Central memory CD8-positive, alpha-beta T cell (primary cell): Measurements from ENCODE around the gene MAP4K3.
A peak's percentile ranks its signal among the peaks of the same experiment; 100 is the strongest.
"Not testable (repeated sequence)": the region's sequence is repeated elsewhere in the genome, so short reads cannot be mapped to it uniquely, and the experiment has no call there.

Experiments used
- ATAC-seq: fragments of 150-1000 bp; cut with Tn5 transposase; replicated peaks from 2 replicates; pipeline ENCODE4 v1.10.0; 2022; ENCODE audit warnings: mild to moderate bottlenecking, moderate FRiP score, moderate number of reproducible peaks; ENCODE audit not compliant: poor library complexity, severe bottlenecking; ENCODE audit errors: extremely low read depth
- DNase-seq, 2 donors: peaks; one replicate each; pipeline ENCODE4 v3.0.0; 2021; ENCODE audit warnings: low spot score in 2 of 2
- H3K27ac Mint-ChIP-seq: one replicate; pipeline ENCODE4 v1.8.0; 2022; ENCODE audit warnings: low read depth, mild to moderate bottlenecking, moderate library complexity, mixed read lengths
- H3K27me3 Mint-ChIP-seq: one replicate; pipeline ENCODE4 v1.8.0; 2022; ENCODE audit warnings: mixed read lengths
- H3K36me3 Mint-ChIP-seq: one replicate; pipeline ENCODE4 v1.8.0; 2022; ENCODE audit warnings: mild to moderate bottlenecking, moderate library complexity, mixed read lengths; ENCODE audit not compliant: insufficient read depth
- H3K4me1 Mint-ChIP-seq: one replicate; pipeline ENCODE4 v1.8.0; 2022; ENCODE audit warnings: mixed read lengths
- H3K4me3 Mint-ChIP-seq: one replicate; pipeline ENCODE4 v1.8.0; 2022; ENCODE audit warnings: mild to moderate bottlenecking, moderate library complexity, mixed read lengths
- H3K9me3 Mint-ChIP-seq: one replicate; pipeline ENCODE4 v1.8.0; 2022; ENCODE audit warnings: mixed read lengths

Gene MAP4K3

DNA sequence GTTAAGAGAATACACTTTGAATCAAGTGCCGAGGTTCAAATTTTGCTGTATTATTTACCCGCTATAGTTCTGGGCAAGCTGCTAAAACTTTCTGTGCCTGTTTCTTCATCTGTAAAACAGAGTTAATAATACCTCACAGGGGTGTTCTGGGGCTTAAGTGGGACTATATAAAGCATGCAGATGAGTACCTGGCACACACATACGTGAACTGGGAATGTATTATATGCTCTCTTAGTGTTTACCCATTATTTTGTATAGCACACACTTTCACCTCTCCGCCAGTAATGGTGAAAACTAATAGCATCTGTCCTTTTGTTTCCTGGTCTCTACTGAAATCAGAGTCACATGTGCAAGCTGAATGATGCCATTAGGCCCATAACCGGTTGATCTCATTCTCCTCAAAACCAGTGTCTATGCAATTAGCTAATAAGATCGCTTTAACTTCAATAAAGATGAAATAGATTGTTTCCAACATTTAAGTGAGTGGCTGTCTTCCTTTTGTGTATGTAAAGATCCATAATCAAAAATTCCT lies 189.5 kb downstream of the MAP4K3 start:
- Mint-ChIP-seq H3K4me1 (peaks cover 14% of the 10 kb centered on the region), H3K36me3 (peaks cover under 1% of the 10 kb centered on the region), H3K9me3 (no peaks in the 10 kb centered on the region), H3K27me3 (no peaks in the 10 kb centered on the region), H3K27ac (no peak overlapping the region), H3K4me3 (no peak overlapping the region)
- DNase-seq (no peak), ATAC-seq (no peak)

DNA sequence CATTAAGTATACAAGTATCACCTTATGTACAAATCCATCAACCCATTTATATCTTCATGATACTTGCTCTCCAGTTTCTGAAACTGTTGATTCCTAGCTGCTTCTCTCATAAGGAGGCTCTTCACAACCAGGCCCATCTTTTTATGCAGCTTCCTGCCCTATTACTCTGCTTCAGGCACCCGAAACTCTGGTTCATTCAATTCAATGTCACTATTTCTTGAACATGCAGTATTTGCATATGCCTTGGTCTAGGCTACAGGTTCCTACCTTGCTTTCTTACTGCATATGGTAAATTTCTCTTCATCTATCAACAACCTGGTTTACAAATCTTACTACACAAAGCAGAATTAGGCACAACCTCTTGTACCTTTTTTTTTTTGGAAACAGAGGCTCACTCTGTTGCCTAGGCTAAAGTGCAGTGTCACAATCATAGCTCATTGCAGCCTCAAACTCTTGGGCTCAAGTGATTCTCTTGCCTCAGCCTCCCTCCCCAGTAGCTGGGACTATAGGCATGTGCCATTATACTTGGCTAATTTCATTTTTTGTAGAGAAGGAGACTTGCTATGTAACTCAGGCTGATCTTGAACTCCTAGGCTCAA lies 190.6 kb downstream of the MAP4K3 start:
- no peak overlapping the region for H3K27ac Mint-ChIP-seq
- H3K4me1 Mint-ChIP-seq = peaks cover 14% of the 10 kb centered on the region
- DNase-seq (no peak), ATAC-seq (no peak)
- H3K27me3 Mint-ChIP-seq = no peaks in the 10 kb centered on the region
- H3K36me3 Mint-ChIP-seq = peaks cover 2% of the 10 kb centered on the region
- H3K4me3 Mint-ChIP-seq = peak overlapping the region; percentile 7
- H3K9me3 Mint-ChIP-seq = no peaks in the 10 kb centered on the region

DNA sequence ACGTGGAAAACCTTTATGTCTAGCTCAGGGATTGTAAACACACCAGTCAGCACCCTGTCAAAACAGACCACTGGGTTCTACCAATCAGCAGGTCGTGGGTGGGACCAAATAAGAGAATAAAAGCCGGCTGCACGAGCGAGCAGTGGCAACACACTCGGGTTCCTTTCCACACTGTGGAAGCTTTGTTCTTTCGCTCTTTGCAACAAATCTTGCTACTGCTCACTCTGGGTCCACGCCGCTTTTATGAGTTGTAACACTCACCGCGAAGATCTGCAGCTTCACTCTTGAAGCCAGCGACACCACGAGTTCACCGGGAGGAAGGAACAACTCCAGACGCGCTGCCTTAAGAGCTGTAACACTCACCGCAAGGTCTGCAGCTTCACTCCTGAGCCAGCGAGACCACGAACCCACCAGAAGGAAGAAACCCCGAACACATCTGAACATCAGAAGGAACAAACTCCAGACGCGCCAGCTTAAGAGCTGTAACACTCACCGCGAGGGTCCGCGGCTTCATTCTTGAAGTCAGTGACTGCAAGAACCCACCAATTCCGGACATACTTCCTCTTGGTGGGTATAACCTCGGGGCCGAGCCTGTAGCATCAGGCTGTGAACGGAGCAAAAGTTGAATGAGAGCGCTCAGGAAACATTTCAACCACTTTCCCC lies 192.0 kb downstream of the MAP4K3 start:
- Mint-ChIP-seq H3K4me1 (peaks cover 14% of the 10 kb centered on the region), H3K27ac (peak overlapping the region; percentile 49), H3K4me3 (peak overlapping the region; percentile 88)
- H3K27me3 Mint-ChIP-seq, H3K9me3 Mint-ChIP-seq, H3K36me3 Mint-ChIP-seq: not testable (repeated sequence)
- peak in 1 of 2 donors; percentile 20 for DNase-seq
- ATAC-seq = peak; percentile 37

- Mint-ChIP-seq H3K27ac (peak overlapping the region; percentile 49), H3K4me1 (peaks cover 14% of the 10 kb centered on the region), H3K4me3 (peak overlapping the region; percentile 88)
- H3K9me3 Mint-ChIP-seq, H3K36me3 Mint-ChIP-seq, DNase-seq, H3K27me3 Mint-ChIP-seq, ATAC-seq: not testable (repeated sequence)
These were observed 192.7 kb downstream of the MAP4K3 start for GRCh38 chr2:39244241-39244862.

GRCh38 chr2:39243469-39244123 lies 193.5 kb downstream of the MAP4K3 start, which contains the start of gene CDKL4:
Gene CDKL4, minus strand, starts transcription at chr2:39243970.
- DNase-seq (peak in 1 of 2 donors; percentile 27), ATAC-seq (peak; percentile 59)
- Mint-ChIP-seq H3K27ac (peak within 1 kb of the TSS; percentile 49), H3K9me3 (no peaks in the 10 kb centered on the region), H3K36me3 (peaks cover 2% of the 10 kb centered on the region), H3K27me3 (no peaks in the 10 kb centered on the region), H3K4me3 (peak within 1 kb of the TSS; percentile 88), H3K4me1 (peaks cover 14% of the 10 kb centered on the region)

GRCh38 chr2:39241588-39241987 lies 195.5 kb downstream of the MAP4K3 start:
- Mint-ChIP-seq H3K4me1 (peaks cover 14% of the 10 kb centered on the region), H3K4me3 (no peak overlapping the region), H3K36me3 (peaks cover 2% of the 10 kb centered on the region), H3K27ac (no peak overlapping the region), H3K27me3 (no peaks in the 10 kb centered on the region), H3K9me3 (no peaks in the 10 kb centered on the region)
- DNase-seq (no peak), ATAC-seq (no peak)

DNA sequence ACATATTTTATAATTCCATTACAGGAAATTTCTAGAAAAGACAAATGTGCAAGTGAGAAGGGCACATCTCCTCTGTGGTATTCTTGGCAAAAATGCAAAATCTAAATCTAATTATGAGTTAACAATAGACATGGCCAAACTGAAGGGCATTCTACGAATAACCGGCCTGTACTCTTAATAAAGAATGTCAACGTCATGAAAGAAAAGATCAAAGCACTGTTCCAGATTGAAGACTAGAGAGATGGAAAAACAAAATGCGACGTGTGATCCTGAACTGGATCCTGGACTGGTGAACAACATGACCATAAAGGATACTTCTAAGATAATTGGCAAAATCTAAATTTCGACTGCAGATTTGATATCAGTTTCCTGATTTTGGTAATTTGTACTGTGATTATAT lies 196.3 kb downstream of the MAP4K3 start:
- Mint-ChIP-seq H3K36me3 (peaks cover 2% of the 10 kb centered on the region), H3K27ac (no peak overlapping the region), H3K4me3 (no peak overlapping the region), H3K9me3 (peaks cover 1% of the 10 kb centered on the region), H3K4me1 (peaks cover 14% of the 10 kb centered on the region), H3K27me3 (no peaks in the 10 kb centered on the region)
- DNase-seq = no peak
- ATAC-seq = no peak

DNA sequence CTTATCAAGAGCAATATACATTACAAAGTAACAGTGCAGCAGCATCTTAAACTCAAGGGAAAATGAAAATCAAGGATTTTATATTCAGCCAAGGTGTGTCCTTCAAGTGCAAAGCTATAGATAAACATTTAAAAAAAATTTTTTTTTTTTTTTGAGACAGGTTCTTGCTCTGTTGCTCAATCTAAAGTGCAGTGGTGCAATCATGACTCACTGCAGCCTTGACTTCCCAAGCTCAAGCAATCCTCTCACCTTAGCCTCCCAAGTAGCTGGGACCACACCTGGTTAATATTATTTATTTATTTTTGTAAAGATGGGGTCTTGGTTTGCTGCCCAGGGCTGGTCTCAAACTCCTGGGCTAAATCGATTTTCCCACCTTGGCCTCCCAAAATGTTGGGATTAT lies 202.3 kb downstream of the MAP4K3 start:
- ATAC-seq (no peak), DNase-seq (no peak)
- Mint-ChIP-seq H3K27me3 (no peaks in the 10 kb centered on the region), H3K27ac (no peak overlapping the region), H3K4me3 (no peak overlapping the region), H3K4me1 (no peaks in the 10 kb centered on the region), H3K9me3 (peaks cover 6% of the 10 kb centered on the region), H3K36me3 (no peaks in the 10 kb centered on the region)

GRCh38 chr2:39232141-39232540 lies 204.9 kb downstream of the MAP4K3 start:
- Mint-ChIP-seq H3K27me3 (no peaks in the 10 kb centered on the region), H3K9me3 (peaks cover 6% of the 10 kb centered on the region), H3K27ac (no peak overlapping the region), H3K4me1 (peaks cover 18% of the 10 kb centered on the region), H3K36me3 (no peaks in the 10 kb centered on the region), H3K4me3 (no peak overlapping the region)
- ATAC-seq (no peak), DNase-seq (no peak)

DNA sequence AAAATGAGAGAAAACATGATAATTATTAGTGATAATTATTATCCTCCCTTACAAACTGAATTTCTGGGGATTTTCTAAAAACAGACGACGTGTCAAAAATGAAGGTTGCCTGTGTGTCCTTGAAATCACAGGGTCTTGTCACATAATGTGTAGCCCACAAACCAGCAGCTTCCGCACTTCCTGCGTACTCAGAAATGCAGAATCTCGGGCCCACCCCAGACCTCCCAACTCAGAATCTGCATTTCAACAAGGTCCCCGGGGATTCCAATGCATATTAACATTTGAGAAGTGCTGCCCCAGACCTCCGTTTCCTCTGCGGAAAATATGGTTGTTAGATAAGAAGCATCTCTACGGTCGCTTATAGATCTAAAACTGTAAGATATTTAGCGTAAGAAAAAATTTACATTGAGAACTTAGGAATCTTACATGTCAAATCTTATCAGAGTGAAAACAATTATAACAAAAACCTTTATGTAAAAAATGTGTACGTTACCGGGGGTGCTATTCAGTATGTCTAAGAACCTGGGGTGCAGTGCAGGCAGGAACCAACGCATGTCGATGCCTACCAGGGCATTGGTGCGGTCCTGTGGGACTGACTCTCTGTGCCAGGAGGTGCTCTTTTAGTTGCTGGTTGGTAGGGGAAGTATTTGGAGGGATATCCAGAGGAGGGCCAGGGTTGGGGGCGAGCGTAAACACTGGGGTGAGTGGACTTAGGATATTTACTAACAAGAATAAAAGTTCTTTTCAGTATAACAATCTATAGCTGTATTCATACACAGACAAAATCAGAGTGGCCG lies 208.5 kb downstream of the MAP4K3 start:
- H3K27me3 Mint-ChIP-seq = no peaks in the 10 kb centered on the region
- no peak for DNase-seq
- H3K27ac Mint-ChIP-seq = no peak overlapping the region
- peak; percentile 13 for ATAC-seq
- H3K9me3 Mint-ChIP-seq = no peaks in the 10 kb centered on the region
- peaks cover 21% of the 10 kb centered on the region for H3K4me1 Mint-ChIP-seq
- peaks cover 2% of the 10 kb centered on the region for H3K36me3 Mint-ChIP-seq
- peak overlapping the region; percentile 43 for H3K4me3 Mint-ChIP-seq

DNA sequence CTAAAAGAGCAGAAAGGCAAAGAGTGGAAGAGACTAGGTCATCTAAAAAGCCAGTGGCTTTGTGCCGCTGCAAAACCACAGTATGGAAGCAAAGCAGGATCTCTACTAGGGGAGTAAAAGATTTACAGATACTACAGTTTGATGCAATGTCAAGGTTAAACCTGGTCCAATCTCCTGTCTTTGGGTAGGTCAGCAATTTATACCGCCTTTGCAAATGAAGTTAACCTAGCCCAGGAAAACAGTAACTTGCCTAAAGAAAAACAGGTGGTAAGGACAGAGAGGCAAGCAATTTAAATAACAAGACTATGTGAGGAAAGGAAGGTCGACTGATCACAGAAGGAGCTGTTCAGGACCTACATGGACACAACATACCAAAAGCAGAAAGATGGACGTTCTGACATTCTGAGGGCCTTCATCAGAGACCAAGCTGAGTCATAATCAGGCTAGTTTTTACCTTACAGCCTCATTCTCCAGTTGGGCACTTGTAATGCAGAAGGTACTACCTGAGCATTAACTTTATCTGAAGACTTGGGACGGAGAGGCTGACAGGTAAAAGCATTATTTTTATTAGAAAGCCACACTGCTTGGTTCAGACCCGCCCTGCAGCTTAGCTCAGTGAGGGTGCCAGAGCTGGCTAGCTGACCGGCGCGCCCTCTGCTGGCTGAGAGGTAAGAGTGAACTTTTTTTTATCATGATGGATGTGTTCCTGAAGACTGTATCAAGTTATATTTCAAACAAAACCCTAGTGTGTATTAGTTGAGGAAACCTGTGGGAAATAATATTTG lies 209.3 kb downstream of the MAP4K3 start:
- no peaks in the 10 kb centered on the region for H3K9me3 Mint-ChIP-seq
- DNase-seq (peak; percentile 59 to 69), ATAC-seq (peak; percentile 80)
- H3K27ac Mint-ChIP-seq = no peak overlapping the region
- H3K4me1 Mint-ChIP-seq = peaks cover 21% of the 10 kb centered on the region
- H3K4me3 Mint-ChIP-seq = peak overlapping the region; percentile 43
- H3K27me3 Mint-ChIP-seq = no peaks in the 10 kb centered on the region
- peaks cover 2% of the 10 kb centered on the region for H3K36me3 Mint-ChIP-seq
